ENCODE data around the gene ATP10A. TPM values are rescaled to one million over a fixed set of nuclear protein-coding genes. Genes with fewer than 3 reads are reported as not detected.

The ATP10A gene
- total and polyA plus RNA-seq, 2 of the 8 experiments (the other 6 are each of a cell fraction or from before 2014, with no cell fraction given): 2.0 to 2.8 TPM

- ChIA-PET CTCF (ENCODE audit: partially characterized antibody) (interaction anchor here (1.2 to 6.4 kb wide), 8 partner anchors 10 to 180 kb away, joined by 3 to 119 read pairs (median 4); no protein-coding TSS in a partner anchor), POLR2A (ENCODE audit: partially characterized antibody) (no interaction called here)
- H2BK12ac ChIP-seq (ENCODE audit: low read depth, low read length): no peak overlapping the region
- TF ChIP-seq CREB1 (IDR thresholded peaks at IDR 0.05): no peak
- TF ChIP-seq SIRT6 (IDR thresholded peaks at IDR 0.05; ENCODE audit: low read length): no peak
- no peak for TF ChIP-seq BCL11A (IDR thresholded peaks at IDR 0.05; ENCODE audit: low read depth in 2 of 2, low read length in 2 of 2)
- TF ChIP-seq ATF2 (IDR thresholded peaks at IDR 0.05; ENCODE audit: low read length): no peak
- TF ChIP-seq BRCA1 (IDR thresholded peaks at IDR 0.05; ENCODE audit: low read depth, low read length): no peak
- TF ChIP-seq NANOG (IDR thresholded peaks at IDR 0.05; ENCODE audit: insufficient read depth, low read depth, low read length, poor library complexity, severe bottlenecking): no peak
- TF ChIP-seq CTBP2 (IDR thresholded peaks at IDR 0.05; ENCODE audit: borderline replicate concordance, insufficient read depth, insufficient read length, low read length): no peak
- no peak for TF ChIP-seq CBX8 (IDR thresholded peaks at IDR 0.05; ENCODE audit: borderline replicate concordance, low read depth, low read length)
- TF ChIP-seq POLR2A (IDR thresholded peaks at IDR 0.05; ENCODE audit: control extremely low read depth in 1 of 2, low read depth in 2 of 2, low read length in 2 of 2): no peak
- no peak for TF ChIP-seq RXRA (IDR thresholded peaks at IDR 0.05; ENCODE audit: insufficient read depth, low read depth, low read length)
- no peak for TF ChIP-seq TBP (IDR thresholded peaks at IDR 0.05; ENCODE audit: low read depth, low read length)
- TF ChIP-seq TCF12 (IDR thresholded peaks at IDR 0.05; ENCODE audit: low read depth, low read length): no peak
- TF ChIP-seq RBBP5 (IDR thresholded peaks at IDR 0.05; ENCODE audit: borderline replicate concordance, low read depth, low read length): no peak
- no peak for TF ChIP-seq POLR2AphosphoS5 (IDR thresholded peaks at IDR 0.05; ENCODE audit: low read depth, low read length)
These were observed 175.0 kb downstream of the ATP10A start for GRCh38 chr15:25688166-25688565.

More at GRCh38 chr15:25688166-25688565, 175.0 kb downstream of the ATP10A start:
- Histone ChIP-seq H4K5ac (ENCODE audit: insufficient read length, low read depth, low read length) (no peak overlapping the region), H3K9ac (replicated peaks in 1 of 4; ENCODE audit: extremely low read depth in 1 of 4, low read depth in 3 of 4, low read length in 3 of 4) (no peak overlapping the region), H2BK120ac (replicated peaks; ENCODE audit: low read depth, low read length) (no peak overlapping the region), H3K18ac (ENCODE audit: extremely low read depth, low read length) (no peak overlapping the region), H3K56ac (replicated peaks; ENCODE audit: insufficient read length, low read depth, low read length) (no peak overlapping the region), H4K20me1 (replicated peaks in 1 of 2; ENCODE audit: control insufficient read depth in 1 of 2, insufficient read depth in 2 of 2, low read length in 2 of 2) (no peaks in the 10 kb centered on the region), H3K36me3 (ENCODE audit: control insufficient read depth in 2 of 4, insufficient read depth in 4 of 4, low read length in 3 of 4) (no peaks in the 10 kb centered on the region), H3K4ac (replicated peaks; ENCODE audit: insufficient read length, low read depth, low read length) (no peak overlapping the region), H2BK20ac (ENCODE audit: low read length) (no peak overlapping the region), H3K4me2 (ENCODE audit: insufficient read depth in 1 of 2, low read depth in 2 of 2, low read length in 2 of 2) (no peak overlapping the region), H3K4me1 (replicated peaks in 1 of 4; ENCODE audit: control insufficient read depth in 3 of 4, insufficient read depth in 4 of 4, low read length in 3 of 4) (peaks cover 0 to 8% (median 0%) of the 10 kb centered on the region in 4 experiments; a peak in 3 of 7 replicates), H2AFZ (ENCODE audit: low read length) (no peak overlapping the region), H3K79me2 (ENCODE audit: control insufficient read depth in 1 of 2, insufficient read depth in 2 of 2, low read length in 2 of 2) (no peaks in the 10 kb centered on the region), H4K8ac (ENCODE audit: extremely low read depth, insufficient read depth, low read length) (no peak overlapping the region), H2AK5ac (ENCODE audit: low read depth, low read length) (no peak overlapping the region), H3K4me3 (ENCODE audit: extremely low read depth in 1 of 4, insufficient read depth in 2 of 4, low read depth in 3 of 4, low read length in 4 of 4) (no peak overlapping the region), H3K23ac (ENCODE audit: insufficient read length) (no peak overlapping the region), H2BK15ac (ENCODE audit: low read length) (no peak overlapping the region), H3K23me2 (ENCODE audit: low read depth, low read length) (no peaks in the 10 kb centered on the region), H3K27me3 (replicated peaks in 1 of 4; ENCODE audit: control insufficient read depth in 3 of 4, extremely low read depth in 1 of 4, insufficient read depth in 3 of 4, low read length in 3 of 4) (no peaks in the 10 kb centered on the region), H2BK5ac (ENCODE audit: low read depth, low read length) (no peak overlapping the region), H3K79me1 (ENCODE audit: low read depth, low read length) (no peaks in the 10 kb centered on the region), H3K27ac (ENCODE audit: low read depth, low read length) (no peak overlapping the region), H4K91ac (replicated peaks; ENCODE audit: insufficient read length, low read length) (no peak overlapping the region), H3K14ac (ENCODE audit: insufficient read length) (no peak overlapping the region), H3K9me3 (ENCODE audit: insufficient read depth in 2 of 2, low read depth in 1 of 2, low read length in 1 of 2) (no peaks in the 10 kb centered on the region)
- 94% methylated on average over 9 of the region's 9 CpGs; no CpG with 5 or more reads in 1 of the 2 experiments for WGBS, 2 experiments (ENCODE audit: extremely low coverage in 1 of 2, insufficient coverage in 1 of 2, insufficient read length in 1 of 2, insufficient replicate concordance in 2 of 2, low coverage in 1 of 2, low lambda C conversion rate in 2 of 2, missing lambda C conversion rate in 1 of 2)
- DNase-seq (ENCODE audit: low read depth in 1 of 2, low spot score in 2 of 2) (no peak), FAIRE-seq (no peak)

Data from H1 (cell line).